ENCODE data around the gene PLLP.

Gene PLLP

GRCh38 chr16:57225978-57226377, 58.5 kb downstream of the PLLP start:
- DNase-seq (ENCODE audit: low spot score) = no peak

- DNase-seq (ENCODE audit: low spot score) = no peak
Measured at GRCh38 chr16:57224651-57225335, 59.7 kb downstream of the PLLP start.

- no peak for DNase-seq (ENCODE audit: low spot score)
Measured at GRCh38 chr16:57223057-57223456, 61.4 kb downstream of the PLLP start.

GRCh38 chr16:57216968-57217367, 67.5 kb downstream of the PLLP start:
- no peak for DNase-seq (ENCODE audit: low spot score)

GRCh38 chr16:57213462-57213861, 71.0 kb downstream of the PLLP start:
- no peak for DNase-seq (ENCODE audit: low spot score)

- DNase-seq (ENCODE audit: low spot score) = no peak
Measured at GRCh38 chr16:57209780-57210179, 74.7 kb downstream of the PLLP start.

GRCh38 chr16:57208926-57209325, 75.5 kb downstream of the PLLP start:
- DNase-seq (ENCODE audit: low spot score) = no peak
